ENCODE results near the gene TPRG1L.

Gene TPRG1L

GRCh38 chr1:3660704-3661103, 35.9 kb downstream of the TPRG1L start:
- WGBS: 93% methylated on average over 2 of the region's 2 CpGs
- Histone ChIP-seq H3K27ac (ENCODE audit: low read depth, low read length) (no peak overlapping the region), H3K9ac (ENCODE audit: low read depth, low read length) (no peak overlapping the region), H3K36me3 (ENCODE audit: insufficient read depth, low read length) (no peaks in the 10 kb centered on the region), H3K4me1 (ENCODE audit: insufficient read depth, low read length) (no peaks in the 10 kb centered on the region), H3K27me3 (ENCODE audit: insufficient read depth, low read length) (peaks cover 33% of the 10 kb centered on the region), H3K9me3 (ENCODE audit: insufficient read depth, low read depth, low read length) (no peaks in the 10 kb centered on the region), H3K4me3 (ENCODE audit: low read length) (no peak overlapping the region)

GRCh38 chr1:3661631-3662030, 36.8 kb downstream of the TPRG1L start:
- 88% methylated on average over 3 of the region's 4 CpGs for WGBS
- no peak overlapping the region for H3K4me3 ChIP-seq (ENCODE audit: low read length)
- no peaks in the 10 kb centered on the region for H3K36me3 ChIP-seq (ENCODE audit: insufficient read depth, low read length)
- H3K27ac ChIP-seq (ENCODE audit: low read depth, low read length): no peak overlapping the region
- no peaks in the 10 kb centered on the region for H3K9me3 ChIP-seq (ENCODE audit: insufficient read depth, low read depth, low read length)
- no peaks in the 10 kb centered on the region for H3K4me1 ChIP-seq (ENCODE audit: insufficient read depth, low read length)
- no peak overlapping the region for H3K9ac ChIP-seq (ENCODE audit: low read depth, low read length)
- peaks cover 24% of the 10 kb centered on the region for H3K27me3 ChIP-seq (ENCODE audit: insufficient read depth, low read length)

- WGBS: 82% methylated on average over 16 of the region's 16 CpGs
- Histone ChIP-seq H3K36me3 (ENCODE audit: insufficient read depth, low read length) (no peaks in the 10 kb centered on the region), H3K9me3 (ENCODE audit: insufficient read depth, low read depth, low read length) (no peaks in the 10 kb centered on the region), H3K9ac (ENCODE audit: low read depth, low read length) (no peak overlapping the region), H3K27ac (ENCODE audit: low read depth, low read length) (no peak overlapping the region), H3K4me1 (ENCODE audit: insufficient read depth, low read length) (no peaks in the 10 kb centered on the region), H3K27me3 (ENCODE audit: insufficient read depth, low read length) (peaks cover 19% of the 10 kb centered on the region), H3K4me3 (ENCODE audit: low read length) (no peak overlapping the region)
These were observed 37.4 kb downstream of the TPRG1L start for GRCh38 chr1:3662080-3662671.

DNA sequence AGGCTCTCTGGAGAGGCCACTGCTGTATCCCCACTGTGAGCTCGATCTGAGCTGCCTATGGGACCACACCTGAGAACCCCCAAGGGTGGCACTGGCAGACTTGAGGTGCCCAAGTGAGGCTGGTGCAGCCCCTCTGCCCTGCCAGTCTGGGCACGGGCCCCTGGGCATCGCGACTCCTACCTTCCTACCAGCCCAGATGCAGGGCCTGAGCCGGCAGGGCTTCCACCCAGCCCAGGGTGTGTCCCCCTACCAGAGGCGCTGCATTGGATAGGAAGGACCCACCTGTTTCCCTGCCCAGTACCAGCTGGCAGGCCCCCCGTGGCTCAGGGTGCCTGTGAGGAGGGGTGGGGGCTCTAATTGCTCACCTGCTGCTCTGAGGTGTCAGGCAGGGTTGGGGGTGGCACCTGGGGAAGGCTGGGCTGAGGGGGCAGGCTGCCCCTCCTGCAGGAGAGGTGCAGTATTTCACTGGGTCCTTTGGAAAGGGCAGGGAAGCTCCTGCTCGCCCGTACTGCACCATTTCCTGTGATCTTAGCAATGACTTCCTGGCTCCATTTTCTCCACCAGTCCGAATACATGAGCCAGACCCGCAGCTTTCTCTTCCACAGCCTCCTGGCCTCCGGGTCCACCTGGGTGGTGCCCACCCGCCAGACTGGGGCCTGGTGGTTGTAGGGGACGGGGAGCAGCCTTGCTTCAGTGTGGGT, 39.3 kb downstream of the TPRG1L start:
- Histone ChIP-seq H3K4me1 (ENCODE audit: insufficient read depth, low read length) (0 out of 2 replicates have a peak, but pooled peaks cover 4% of the 10 kb centered on the region), H3K27me3 (ENCODE audit: insufficient read depth, low read length) (peaks cover 5% of the 10 kb centered on the region), H3K9me3 (ENCODE audit: insufficient read depth, low read depth, low read length) (no peaks in the 10 kb centered on the region), H3K9ac (ENCODE audit: low read depth, low read length) (no peak overlapping the region), H3K27ac (ENCODE audit: low read depth, low read length) (no peak overlapping the region), H3K4me3 (ENCODE audit: low read length) (no peak overlapping the region), H3K36me3 (ENCODE audit: insufficient read depth, low read length) (no peaks in the 10 kb centered on the region)
- 89% methylated on average over 14 of the region's 14 CpGs for WGBS

GRCh38 chr1:3664700-3665375, 40.0 kb downstream of the TPRG1L start:
- Histone ChIP-seq H3K4me3 (ENCODE audit: low read length) (no peak overlapping the region), H3K9ac (ENCODE audit: low read depth, low read length) (no peak overlapping the region), H3K9me3 (ENCODE audit: insufficient read depth, low read depth, low read length) (no peaks in the 10 kb centered on the region), H3K27ac (ENCODE audit: low read depth, low read length) (no peak overlapping the region), H3K27me3 (ENCODE audit: insufficient read depth, low read length) (peaks cover 5% of the 10 kb centered on the region), H3K4me1 (ENCODE audit: insufficient read depth, low read length) (0 out of 2 replicates have a peak, but pooled peaks cover 4% of the 10 kb centered on the region), H3K36me3 (ENCODE audit: insufficient read depth, low read length) (no peaks in the 10 kb centered on the region)
- WGBS: 91% methylated on average over 14 of the region's 14 CpGs

DNA sequence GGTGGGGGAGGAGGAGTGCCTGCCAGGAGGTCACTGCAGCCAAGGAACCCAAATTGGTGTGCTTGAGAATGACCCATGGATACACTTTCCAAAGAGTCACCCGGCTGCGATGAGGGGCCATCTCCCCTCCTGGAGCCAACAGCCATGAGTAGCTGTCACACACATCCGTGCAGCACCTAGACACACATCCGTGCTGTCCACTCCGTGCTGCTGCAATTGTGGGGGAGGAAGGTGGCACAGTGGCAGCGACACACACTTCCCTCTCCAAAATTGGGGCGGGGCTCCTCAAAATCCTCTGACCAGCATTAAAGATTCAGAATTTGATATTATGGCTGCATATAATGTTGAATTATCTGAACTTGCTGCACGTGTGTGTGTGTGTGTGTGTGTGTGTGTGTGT, 43.3 kb downstream of the TPRG1L start:
- Histone ChIP-seq H3K4me3 (ENCODE audit: low read length) (no peak overlapping the region), H3K27me3 (ENCODE audit: insufficient read depth, low read length) (peaks cover 8% of the 10 kb centered on the region), H3K36me3 (ENCODE audit: insufficient read depth, low read length) (no peaks in the 10 kb centered on the region), H3K9me3 (ENCODE audit: insufficient read depth, low read depth, low read length) (no peaks in the 10 kb centered on the region), H3K27ac (ENCODE audit: low read depth, low read length) (no peak overlapping the region), H3K9ac (ENCODE audit: low read depth, low read length) (no peak overlapping the region), H3K4me1 (ENCODE audit: insufficient read depth, low read length) (0 out of 2 replicates have a peak, but pooled peaks cover 4% of the 10 kb centered on the region)
- 81% methylated on average over 8 of the region's 8 CpGs for WGBS

DNA sequence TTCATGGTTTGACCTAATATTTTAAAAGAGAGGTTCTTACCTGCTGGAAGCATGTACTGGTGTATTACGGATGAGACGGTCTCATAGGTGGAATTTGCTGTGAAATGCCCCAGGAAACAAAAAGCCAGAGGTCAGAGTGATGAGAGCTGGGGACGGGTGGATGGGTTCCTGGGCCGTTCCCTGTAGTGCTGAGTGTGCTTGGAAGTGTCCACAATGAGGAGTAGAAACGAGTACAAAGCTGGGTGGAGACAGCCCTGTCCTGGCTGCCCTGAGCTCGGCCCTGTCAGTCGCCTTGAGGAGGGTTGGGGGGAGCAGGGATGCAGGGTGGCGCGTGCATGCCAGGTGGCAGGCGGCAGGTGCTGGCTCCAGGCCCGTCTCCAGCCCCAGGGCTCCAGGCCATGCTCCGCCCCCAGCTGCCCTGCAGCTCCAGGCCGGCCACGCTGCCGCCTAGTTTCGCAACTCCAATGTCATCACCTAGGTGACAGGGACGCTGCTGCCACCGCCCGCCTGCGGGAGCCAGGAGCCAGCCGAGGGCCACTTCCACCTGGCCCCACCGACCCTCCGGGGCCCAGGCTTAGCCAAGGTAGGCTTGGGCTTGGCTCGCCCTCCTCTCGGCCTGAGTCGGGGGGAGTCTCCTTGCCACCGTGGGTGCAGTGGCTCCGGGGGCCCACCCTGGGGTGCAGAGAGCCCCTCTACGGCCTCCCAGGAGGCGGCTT, 43.9 kb downstream of the TPRG1L start:
- Histone ChIP-seq H3K27me3 (ENCODE audit: insufficient read depth, low read length) (peaks cover 9% of the 10 kb centered on the region), H3K4me3 (ENCODE audit: low read length) (no peak overlapping the region), H3K9me3 (ENCODE audit: insufficient read depth, low read depth, low read length) (no peaks in the 10 kb centered on the region), H3K4me1 (ENCODE audit: insufficient read depth, low read length) (0 out of 2 replicates have a peak, but pooled peaks cover 4% of the 10 kb centered on the region), H3K9ac (ENCODE audit: low read depth, low read length) (no peak overlapping the region), H3K27ac (ENCODE audit: low read depth, low read length) (no peak overlapping the region), H3K36me3 (ENCODE audit: insufficient read depth, low read length) (no peaks in the 10 kb centered on the region)
- WGBS: 40% methylated on average over 30 of the region's 30 CpGs

- Histone ChIP-seq H3K4me3 (ENCODE audit: low read length) (no peak overlapping the region), H3K9me3 (ENCODE audit: insufficient read depth, low read depth, low read length) (no peaks in the 10 kb centered on the region), H3K27me3 (ENCODE audit: insufficient read depth, low read length) (peaks cover 9% of the 10 kb centered on the region), H3K4me1 (ENCODE audit: insufficient read depth, low read length) (peaks cover 8% of the 10 kb centered on the region), H3K9ac (ENCODE audit: low read depth, low read length) (no peak overlapping the region), H3K27ac (ENCODE audit: low read depth, low read length) (no peak overlapping the region), H3K36me3 (ENCODE audit: insufficient read depth, low read length) (no peaks in the 10 kb centered on the region)
- 91% methylated on average over 14 of the region's 14 CpGs for WGBS
These were observed 44.6 kb downstream of the TPRG1L start for GRCh38 chr1:3669421-3669821.

GRCh38 chr1:3669971-3670431, 45.2 kb downstream of the TPRG1L start:
- peaks cover 11% of the 10 kb centered on the region for H3K4me1 ChIP-seq (ENCODE audit: insufficient read depth, low read length)
- H3K36me3 ChIP-seq (ENCODE audit: insufficient read depth, low read length): no peaks in the 10 kb centered on the region
- peaks cover 9% of the 10 kb centered on the region for H3K27me3 ChIP-seq (ENCODE audit: insufficient read depth, low read length)
- H3K9ac ChIP-seq (ENCODE audit: low read depth, low read length): no peak overlapping the region
- WGBS: 85% methylated on average over 9 of the region's 9 CpGs
- H3K27ac ChIP-seq (ENCODE audit: low read depth, low read length): no peak overlapping the region
- no peaks in the 10 kb centered on the region for H3K9me3 ChIP-seq (ENCODE audit: insufficient read depth, low read depth, low read length)
- H3K4me3 ChIP-seq (ENCODE audit: low read length): no peak overlapping the region

DNA sequence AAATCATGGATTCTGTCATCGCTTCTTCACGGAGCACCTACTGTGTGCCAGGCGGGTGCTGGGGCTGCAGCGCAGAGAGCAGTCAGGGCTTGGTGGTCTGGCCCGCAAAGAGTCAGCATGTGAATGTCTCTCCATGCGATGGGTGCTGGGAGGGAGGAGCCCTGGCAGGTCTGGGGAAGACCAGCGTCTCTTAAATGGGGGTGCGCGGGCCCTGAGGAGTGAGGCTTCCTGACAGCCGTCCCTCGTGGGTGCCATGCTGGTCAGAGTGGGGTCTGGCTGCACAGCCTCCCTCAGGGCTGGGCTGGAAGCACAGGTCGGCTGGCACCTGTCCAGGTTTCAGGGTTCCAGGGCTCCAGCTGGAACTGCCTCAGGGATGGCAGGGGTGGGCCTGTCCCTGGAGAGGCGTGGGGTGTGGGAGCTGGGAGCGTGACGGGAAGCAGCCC, 46.0 kb downstream of the TPRG1L start:
- no peaks in the 10 kb centered on the region for H3K36me3 ChIP-seq (ENCODE audit: insufficient read depth, low read length)
- H3K9me3 ChIP-seq (ENCODE audit: insufficient read depth, low read depth, low read length): no peaks in the 10 kb centered on the region
- WGBS: 93% methylated on average over 15 of the region's 15 CpGs
- peaks cover 13% of the 10 kb centered on the region for H3K4me1 ChIP-seq (ENCODE audit: insufficient read depth, low read length)
- H3K9ac ChIP-seq (ENCODE audit: low read depth, low read length): no peak overlapping the region
- H3K27ac ChIP-seq (ENCODE audit: low read depth, low read length): no peak overlapping the region
- H3K4me3 ChIP-seq (ENCODE audit: low read length): no peak overlapping the region
- peaks cover 9% of the 10 kb centered on the region for H3K27me3 ChIP-seq (ENCODE audit: insufficient read depth, low read length)

Measured in HUES64 (cell line).